HCT116 (cell line): ENCODE measurements around the gene TFE3. TPM values are rescaled to one million over a fixed set of nuclear protein-coding genes. Genes with fewer than 3 reads are reported as not detected.

Experiments used
- ATAC-seq: fragments of 200-7000 bp; cut with Tn5 transposase; 2 replicates; pipeline ENCODE4 v1.9.1; 2020; ENCODE audit warnings: mild to moderate bottlenecking, moderate library complexity
- BruUV-seq: library from RNA; stranded (reverse); fragments of 400-500 nt; replicated peaks from 2 replicates; lab custom pipeline; 2021; lab: Mats Ljungman, UMichigan
- CTCF ChIA-PET: fragments of 300-600 bp; sonication (Branson Sonifier 250); formaldehyde crosslinking; loops from one replicate; lab custom pipeline; 2021; ENCODE audit warnings: antibody characterized with exemption; lab: Charles Lee
- POLR2A ChIA-PET: fragments of 300-600, 350-600 bp; sonication (Branson Sonifier 250); formaldehyde crosslinking; loops from one replicate; lab custom pipeline; 2021; ENCODE audit warnings: antibody characterized with exemption; lab: Charles Lee
- RAD21 ChIA-PET, 2 experiments: fragments of 300-600 bp; sonication (Branson Sonifier 250); formaldehyde crosslinking; loops; one replicate each; lab custom pipeline; 2023; ENCODE audit warnings: low total read pairs in 2 of 2; ENCODE audit not compliant: uncharacterized antibody in 2 of 2, unreplicated experiment in 2 of 2, low non-redundant PET in 1 of 2; lab: Charles Lee
- DNase-seq: peaks from one replicate; pipeline ENCODE4 v3.0.0-alpha.2; 2010; ENCODE audit warnings: low read depth, low spot score
- H2AFZ ChIP-seq: fragments of 200-600 bp; shearing (Covaris generic), sonication (generic); 2 replicates; pipeline ENCODE4 v1.6.1; 2017; ENCODE audit warnings: low read depth, mixed run types, mixed read lengths, antibody characterized with exemption, low read length; ENCODE audit not compliant: poor library complexity, severe bottlenecking
- H3K27ac ChIP-seq: 2 replicates; pipeline ENCODE4 v1.5.1; 2012; ENCODE audit warnings: low read depth, low read length
- H3K27me3 ChIP-seq: fragments of 200-600 bp; sonication (generic); 2 replicates; pipeline ENCODE4 v1.6.1; 2016; ENCODE audit warnings: mixed run types, low read length, mixed read lengths; ENCODE audit not compliant: insufficient read depth
- H3K36me3 ChIP-seq, 2 experiments: fragments of 200-500 bp in 1 of 2; fragments of 200-600 bp in 1 of 2; sonication (Bioruptor generic) in 1 of 2; sonication (generic) in 1 of 2; 2 replicates each; pipeline versions ENCODE4 v1.5.1 to v1.6.1; 2014 to 2016; ENCODE audit warnings: low read length in 2 of 2, inconsistent platforms in 1 of 2, mixed read lengths in 1 of 2, mixed run types in 1 of 2; ENCODE audit not compliant: insufficient read depth in 2 of 2, control insufficient read depth in 1 of 2
- H3K4me1 ChIP-seq, 2 experiments: fragments of 200-600 bp in 1 of 2; sonication (generic) in 1 of 2; 2 replicates each; pipeline versions ENCODE4 v1.5.1 to v1.6.1; 2012 to 2017; ENCODE audit warnings: low read length in 2 of 2, inconsistent platforms in 1 of 2, mild to moderate bottlenecking in 1 of 2, mixed read lengths in 1 of 2, mixed run types in 1 of 2, moderate library complexity in 1 of 2; ENCODE audit not compliant: insufficient read depth in 2 of 2, control insufficient read depth in 1 of 2
- H3K4me2 ChIP-seq: fragments of 200-600 bp; sonication (generic); 2 replicates; pipeline ENCODE4 v1.6.1; 2017; ENCODE audit warnings: mixed run types, low read length, mixed read lengths
- H3K4me3 ChIP-seq, 2 experiments: fragments of 200-600 bp in 1 of 2; sonication (generic) in 1 of 2; replicated peaks in 1 of 2; 2 replicates each; pipeline ENCODE4 v1.5.1; 2011 to 2016; ENCODE audit warnings: low read length in 2 of 2, control low read depth in 1 of 2, low read depth in 1 of 2, mild to moderate bottlenecking in 1 of 2, mixed read lengths in 1 of 2, mixed run types in 1 of 2
- H3K79me2 ChIP-seq: fragments of 200-600 bp; sonication (generic); 2 replicates; pipeline ENCODE4 v1.6.1; 2017; ENCODE audit warnings: mild to moderate bottlenecking, mixed run types, low read length, moderate library complexity, mixed read lengths; ENCODE audit not compliant: insufficient read depth
- H3K9ac ChIP-seq: fragments of 200-600 bp; sonication (generic); 2 replicates; pipeline ENCODE4 v1.6.1; 2016; ENCODE audit warnings: low read length, mixed read lengths
- H3K9me2 ChIP-seq: fragments of 200-600 bp; sonication (generic), shearing (Covaris generic); 2 replicates; pipeline ENCODE4 v1.6.1; 2017; ENCODE audit warnings: mixed run types, mild to moderate bottlenecking, moderate library complexity; ENCODE audit not compliant: insufficient read depth
- H3K9me3 ChIP-seq, 2 experiments: fragments of 200-500 bp in 1 of 2; fragments of 200-600 bp in 1 of 2; sonication (Bioruptor generic) in 1 of 2; sonication (generic) in 1 of 2; 2 replicates each; pipeline ENCODE4 v1.6.1; 2014 to 2017; ENCODE audit warnings: low read length in 2 of 2, mixed read lengths in 2 of 2, inconsistent platforms in 1 of 2, low read depth in 1 of 2, mild to moderate bottlenecking in 1 of 2, mixed run types in 1 of 2, moderate library complexity in 1 of 2; ENCODE audit not compliant: control insufficient read depth in 1 of 2, insufficient read depth in 1 of 2
- H4K20me1 ChIP-seq: fragments of 200-600 bp; sonication (generic), shearing (Covaris generic); 2 replicates; pipeline ENCODE4 v1.6.1; 2017; ENCODE audit warnings: mixed run types, mild to moderate bottlenecking, moderate library complexity; ENCODE audit not compliant: insufficient read depth
- CBX3 ChIP-seq: IDR thresholded peaks from 2 replicates; pipeline ENCODE4 v1.6.1; 2012; ENCODE audit warnings: low read depth
- CEBPB ChIP-seq: IDR thresholded peaks from 2 replicates; pipeline ENCODE4 v1.6.1; 2012; ENCODE audit warnings: low read depth
- EGR1 ChIP-seq: IDR thresholded peaks from 2 replicates; pipeline ENCODE4 v1.6.1; 2012; ENCODE audit warnings: low read depth
- EZH2phosphoT487 ChIP-seq: fragments of 200-600 bp; IDR thresholded peaks from 2 replicates; pipeline ENCODE4 v1.6.1; 2018; ENCODE audit warnings: antibody characterized with exemption, borderline replicate concordance
- FOSL1 ChIP-seq: IDR thresholded peaks from 2 replicates; pipeline ENCODE4 v1.6.1; 2012; ENCODE audit warnings: low read depth
- POLR2A ChIP-seq: IDR thresholded peaks from 2 replicates; pipeline ENCODE4 v1.7.0; 2011; ENCODE audit warnings: borderline replicate concordance; ENCODE audit not compliant: insufficient read depth, insufficient read length; ENCODE audit errors: extremely low read depth
- POLR2AphosphoS5 ChIP-seq: IDR thresholded peaks from 2 replicates; pipeline ENCODE4 v1.6.1; 2011; ENCODE audit warnings: mild to moderate bottlenecking, low read depth, low read length, moderate library complexity
- SIN3A ChIP-seq: IDR thresholded peaks from 2 replicates; pipeline ENCODE4 v1.6.1; 2012; ENCODE audit warnings: low read depth
- SRF ChIP-seq: IDR thresholded peaks from 2 replicates; pipeline ENCODE4 v1.6.1; 2012; ENCODE audit warnings: low read depth
- YY1 ChIP-seq: IDR thresholded peaks from 2 replicates; pipeline ENCODE4 v1.6.1; 2011; ENCODE audit warnings: low read length, low read depth, moderate library complexity, mild to moderate bottlenecking; ENCODE audit not compliant: insufficient replicate concordance; ENCODE audit errors: extremely low read depth
- ZFX ChIP-seq: fragments of 450-650 bp; IDR thresholded peaks from 2 replicates; pipeline ENCODE4 v1.6.1; 2017
- ZNF274 ChIP-seq: fragments of 200-500 bp; sonication (Bioruptor generic); IDR thresholded peaks from 2 replicates; pipeline ENCODE4 v1.6.1; 2014; ENCODE audit warnings: mild to moderate bottlenecking, low read depth, low read length, inconsistent platforms
- intact Hi-C: fragments of 100-400 bp; cut with micrococcal nuclease; formaldehyde crosslinking; loops from 2 replicates; pipeline ENCODE4 v1.10.0; 2022
- total RNA-seq: library from RNA; stranded (reverse); gene quantifications from one replicate; pipeline ENCODE4 v1.2.1, GENCODE V29; 2021; ENCODE audit not compliant: unreplicated experiment
- TF ChIP-seq, protein P1 (sequence below): IDR thresholded peaks from 2 replicates; pipeline ENCODE4 v1.6.1; 2012
- TF ChIP-seq, protein P2 (sequence below): IDR thresholded peaks from 2 replicates; pipeline ENCODE4 v1.6.1; 2012; ENCODE audit warnings: low read depth
- TF ChIP-seq, protein P3 (sequence below), 3 experiments: fragments of 200-600 bp in 1 of 3; sonication (generic) in 1 of 3; IDR thresholded peaks in 2 of 3; conservative IDR thresholded peaks in 1 of 3; 2 replicates each; pipeline ENCODE4 v1.5.1; 2012 to 2017; ENCODE audit warnings: low read depth in 2 of 3, low read length in 2 of 3, antibody characterized with exemption in 1 of 3, borderline replicate concordance in 1 of 3, control low read depth in 1 of 3, mild to moderate bottlenecking in 1 of 3, mixed read lengths in 1 of 3, mixed run types in 1 of 3, moderate library complexity in 1 of 3; ENCODE audit not compliant: insufficient read depth in 1 of 3

TFE3 gene
- total RNA-seq, 1 experiment from 2014 or later: 17.1 TPM

DNA sequence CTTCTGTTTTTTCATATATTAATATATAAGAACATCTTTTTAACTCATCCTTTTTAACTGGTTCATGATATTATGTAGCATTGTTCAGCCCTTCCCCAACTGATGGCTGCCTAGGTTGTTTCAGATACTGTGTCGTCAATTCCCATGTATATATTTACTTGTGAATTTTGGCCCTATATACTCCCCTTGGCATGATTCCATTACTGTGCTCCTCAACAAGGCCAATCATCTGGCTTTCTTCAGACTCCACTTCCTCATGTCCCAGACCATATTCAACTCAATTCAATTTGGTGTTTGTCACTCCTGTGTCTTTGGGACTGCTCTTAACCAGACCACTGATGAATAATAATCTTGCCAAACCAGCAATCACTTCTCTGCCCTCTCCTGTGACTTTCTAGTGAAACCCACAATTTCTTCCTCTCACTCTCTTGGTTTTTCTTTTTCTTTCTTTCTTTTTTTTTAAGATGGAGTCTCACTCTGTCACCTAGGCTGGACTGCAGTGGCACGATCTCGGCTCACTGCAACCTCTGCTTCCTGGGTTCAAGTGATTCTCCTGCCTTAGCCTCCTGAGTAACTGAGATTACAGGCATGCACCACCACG, 39.2 kb upstream of the TFE3 start:
- POLR2A ChIA-PET: no interaction called here
- H3K36me3 ChIP-seq: no peaks in the 10 kb centered on the region
- H3K27me3 ChIP-seq: no peaks in the 10 kb centered on the region
- no peaks in the 10 kb centered on the region for H3K79me2 ChIP-seq
- H4K20me1 ChIP-seq: no peaks in the 10 kb centered on the region
- ATAC-seq: no peak
- intact Hi-C loops: no loop called here
- H3K4me1 ChIP-seq: peaks cover 0 to 5% of the 10 kb centered on the region in 2 experiments; a peak in 1 of 4 replicates
- no peak overlapping the region for H2AFZ ChIP-seq
- H3K9me2 ChIP-seq: no peaks in the 10 kb centered on the region
- H3K9me3 ChIP-seq: no peaks in the 10 kb centered on the region
- RAD21 ChIA-PET: no interaction called here
- no peak overlapping the region for H3K4me3 ChIP-seq
- CTCF ChIA-PET: no interaction called here
- no TSS peak for BruUV-seq
- TF ChIP-seq ZNF274 (no peak), POLR2A (no peak), CEBPB (no peak), FOSL1 (no peak), EGR1 (no peak), ZFX (no peak), EZH2phosphoT487 (no peak), CBX3 (no peak), SIN3A (no peak), POLR2AphosphoS5 (no peak), YY1 (no peak), SRF (no peak)
- TF ChIP-seq, protein P1, sequence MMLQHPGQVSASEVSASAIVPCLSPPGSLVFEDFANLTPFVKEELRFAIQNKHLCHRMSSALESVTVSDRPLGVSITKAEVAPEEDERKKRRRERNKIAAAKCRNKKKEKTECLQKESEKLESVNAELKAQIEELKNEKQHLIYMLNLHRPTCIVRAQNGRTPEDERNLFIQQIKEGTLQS: no peak
- TF ChIP-seq, protein P2, sequence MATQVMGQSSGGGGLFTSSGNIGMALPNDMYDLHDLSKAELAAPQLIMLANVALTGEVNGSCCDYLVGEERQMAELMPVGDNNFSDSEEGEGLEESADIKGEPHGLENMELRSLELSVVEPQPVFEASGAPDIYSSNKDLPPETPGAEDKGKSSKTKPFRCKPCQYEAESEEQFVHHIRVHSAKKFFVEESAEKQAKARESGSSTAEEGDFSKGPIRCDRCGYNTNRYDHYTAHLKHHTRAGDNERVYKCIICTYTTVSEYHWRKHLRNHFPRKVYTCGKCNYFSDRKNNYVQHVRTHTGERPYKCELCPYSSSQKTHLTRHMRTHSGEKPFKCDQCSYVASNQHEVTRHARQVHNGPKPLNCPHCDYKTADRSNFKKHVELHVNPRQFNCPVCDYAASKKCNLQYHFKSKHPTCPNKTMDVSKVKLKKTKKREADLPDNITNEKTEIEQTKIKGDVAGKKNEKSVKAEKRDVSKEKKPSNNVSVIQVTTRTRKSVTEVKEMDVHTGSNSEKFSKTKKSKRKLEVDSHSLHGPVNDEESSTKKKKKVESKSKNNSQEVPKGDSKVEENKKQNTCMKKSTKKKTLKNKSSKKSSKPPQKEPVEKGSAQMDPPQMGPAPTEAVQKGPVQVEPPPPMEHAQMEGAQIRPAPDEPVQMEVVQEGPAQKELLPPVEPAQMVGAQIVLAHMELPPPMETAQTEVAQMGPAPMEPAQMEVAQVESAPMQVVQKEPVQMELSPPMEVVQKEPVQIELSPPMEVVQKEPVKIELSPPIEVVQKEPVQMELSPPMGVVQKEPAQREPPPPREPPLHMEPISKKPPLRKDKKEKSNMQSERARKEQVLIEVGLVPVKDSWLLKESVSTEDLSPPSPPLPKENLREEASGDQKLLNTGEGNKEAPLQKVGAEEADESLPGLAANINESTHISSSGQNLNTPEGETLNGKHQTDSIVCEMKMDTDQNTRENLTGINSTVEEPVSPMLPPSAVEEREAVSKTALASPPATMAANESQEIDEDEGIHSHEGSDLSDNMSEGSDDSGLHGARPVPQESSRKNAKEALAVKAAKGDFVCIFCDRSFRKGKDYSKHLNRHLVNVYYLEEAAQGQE: no peak
- TF ChIP-seq, protein P3, sequence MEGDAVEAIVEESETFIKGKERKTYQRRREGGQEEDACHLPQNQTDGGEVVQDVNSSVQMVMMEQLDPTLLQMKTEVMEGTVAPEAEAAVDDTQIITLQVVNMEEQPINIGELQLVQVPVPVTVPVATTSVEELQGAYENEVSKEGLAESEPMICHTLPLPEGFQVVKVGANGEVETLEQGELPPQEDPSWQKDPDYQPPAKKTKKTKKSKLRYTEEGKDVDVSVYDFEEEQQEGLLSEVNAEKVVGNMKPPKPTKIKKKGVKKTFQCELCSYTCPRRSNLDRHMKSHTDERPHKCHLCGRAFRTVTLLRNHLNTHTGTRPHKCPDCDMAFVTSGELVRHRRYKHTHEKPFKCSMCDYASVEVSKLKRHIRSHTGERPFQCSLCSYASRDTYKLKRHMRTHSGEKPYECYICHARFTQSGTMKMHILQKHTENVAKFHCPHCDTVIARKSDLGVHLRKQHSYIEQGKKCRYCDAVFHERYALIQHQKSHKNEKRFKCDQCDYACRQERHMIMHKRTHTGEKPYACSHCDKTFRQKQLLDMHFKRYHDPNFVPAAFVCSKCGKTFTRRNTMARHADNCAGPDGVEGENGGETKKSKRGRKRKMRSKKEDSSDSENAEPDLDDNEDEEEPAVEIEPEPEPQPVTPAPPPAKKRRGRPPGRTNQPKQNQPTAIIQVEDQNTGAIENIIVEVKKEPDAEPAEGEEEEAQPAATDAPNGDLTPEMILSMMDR (IDR thresholded peaks at IDR 0.05 in 2 of 3, conservative IDR thresholded peaks at IDR 0.05 in 1 of 3; ENCODE audit: borderline replicate concordance in 1 of 3, insufficient read depth in 1 of 3, low read depth in 2 of 3, low read length in 2 of 3): no peak
- no peak for DNase-seq
- no peak overlapping the region for H3K4me2 ChIP-seq
- no peak overlapping the region for H3K27ac ChIP-seq
- H3K9ac ChIP-seq: no peak overlapping the region
